Stimulated activated CD8-positive, alpha-beta memory T cell treated with anti-CD3 and anti-CD28 coated beads, Interleukin-4, amount 100 ng/mL, for 1 hour (primary cell): ENCODE measurements around the gene NELL1.
"Not testable (repeated sequence)": the region's sequence is repeated elsewhere in the genome, so short reads cannot be mapped to it uniquely, and the experiment has no call there.

Experiments
- DNase-seq, 2 donors: peaks; one replicate each; pipeline ENCODE4 v3.0.0-alpha.2; 2020; ENCODE audit warnings: low read depth in 2 of 2, low spot score in 1 of 2

NELL1 gene

DNA sequence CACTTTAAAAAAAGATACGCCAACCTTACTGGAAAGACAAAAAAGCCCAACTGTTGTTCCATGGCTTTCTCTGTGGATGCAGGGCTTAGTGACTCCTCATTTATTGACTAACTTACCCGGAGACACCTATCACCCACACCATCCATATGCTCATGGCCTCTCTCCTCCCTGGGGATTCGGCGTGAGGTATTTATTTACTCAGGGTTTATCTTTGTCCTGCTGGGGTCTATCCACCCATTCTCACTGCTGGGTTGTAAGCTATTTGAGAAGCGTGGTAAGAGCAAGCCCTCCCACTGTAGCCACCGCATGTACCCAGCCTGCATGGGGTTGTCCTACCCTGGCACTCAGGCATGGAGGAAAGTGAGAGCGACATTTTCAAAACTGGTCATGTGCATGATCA, 93.6 kb downstream of the NELL1 start:
- no peak for DNase-seq

DNA sequence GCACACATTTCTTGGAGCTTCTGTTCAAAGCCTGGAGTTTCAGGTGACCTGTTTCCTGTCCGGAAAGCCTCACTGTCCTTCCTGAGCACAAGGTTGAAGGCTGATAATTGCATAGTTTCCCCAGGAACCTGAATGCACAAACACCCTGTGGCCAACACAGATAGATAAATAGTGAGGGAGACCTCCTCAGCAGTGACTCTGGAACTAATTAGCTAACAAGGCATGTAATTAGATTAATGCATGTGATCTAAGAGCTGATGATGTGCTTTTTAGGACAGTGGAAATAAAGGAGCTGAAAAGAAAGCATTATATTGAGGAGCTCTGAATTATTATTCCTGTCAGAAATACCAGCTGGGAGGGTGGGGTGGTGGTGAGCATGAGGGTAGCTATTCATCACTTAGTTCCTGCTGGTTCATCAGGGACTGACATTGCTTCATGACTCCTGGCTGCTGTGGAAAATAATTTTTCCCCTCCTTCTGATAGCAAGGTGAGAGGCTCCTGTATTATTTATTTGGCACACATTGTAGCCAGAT, 101.1 kb downstream of the NELL1 start:
- DNase-seq = no peak

DNA sequence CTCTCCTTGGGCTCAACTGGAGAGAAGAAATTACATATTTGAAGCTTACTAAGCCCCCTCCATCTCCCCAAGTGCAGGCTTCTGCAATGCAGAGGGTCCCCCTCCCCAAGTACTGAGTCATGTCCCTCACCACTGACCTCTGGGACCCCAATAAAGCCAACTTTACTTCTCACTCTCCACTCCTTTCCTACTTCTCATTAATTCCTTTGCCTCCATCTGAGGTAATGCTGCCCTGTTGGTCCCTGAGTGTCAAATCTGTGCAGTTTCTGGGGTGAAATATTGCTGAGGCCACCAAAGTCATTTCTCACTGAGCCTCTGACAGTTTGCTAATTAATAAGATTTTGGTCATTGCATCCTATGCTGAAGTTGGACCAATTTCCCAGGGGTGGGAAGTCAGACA, 101.6 kb downstream of the NELL1 start:
- no peak for DNase-seq

DNA sequence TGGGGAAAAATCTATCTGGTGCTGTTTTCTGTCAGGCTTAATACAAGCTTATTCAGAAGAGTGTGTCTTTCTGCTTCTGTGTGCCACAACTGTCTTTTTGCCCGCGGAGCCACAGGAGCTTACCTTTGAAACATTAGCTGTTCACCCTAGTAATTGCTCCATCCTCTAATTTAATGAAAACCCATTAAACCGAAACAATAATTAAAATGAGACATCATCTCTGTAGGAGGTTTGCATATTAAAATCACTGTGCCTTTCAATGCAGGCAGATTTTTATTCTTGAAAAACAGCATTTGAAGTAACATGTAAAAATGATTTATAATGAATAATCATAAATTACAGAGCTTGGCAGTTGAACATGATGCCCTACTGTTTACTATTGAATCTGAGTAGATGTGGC, 102.3 kb downstream of the NELL1 start:
- no peak for DNase-seq

DNA sequence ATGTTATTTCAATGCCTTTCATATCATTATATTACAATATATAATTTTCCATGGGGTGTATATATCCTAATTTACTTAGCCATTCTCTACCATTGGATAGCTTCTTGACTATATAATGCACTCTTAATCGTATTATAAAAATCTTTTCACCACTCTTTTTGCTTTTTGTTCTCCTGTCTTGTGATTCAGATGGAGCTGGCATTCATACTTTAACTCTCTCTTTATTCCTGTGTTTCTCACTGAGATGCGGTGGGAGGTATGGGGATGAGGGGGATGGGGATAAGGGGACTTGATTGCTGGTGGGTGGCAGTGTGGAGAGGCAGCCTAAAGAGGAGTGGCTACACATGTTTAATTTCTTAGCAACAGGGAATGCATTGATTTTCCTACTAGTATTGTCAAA, 105.9 kb downstream of the NELL1 start:
- no peak for DNase-seq

DNA sequence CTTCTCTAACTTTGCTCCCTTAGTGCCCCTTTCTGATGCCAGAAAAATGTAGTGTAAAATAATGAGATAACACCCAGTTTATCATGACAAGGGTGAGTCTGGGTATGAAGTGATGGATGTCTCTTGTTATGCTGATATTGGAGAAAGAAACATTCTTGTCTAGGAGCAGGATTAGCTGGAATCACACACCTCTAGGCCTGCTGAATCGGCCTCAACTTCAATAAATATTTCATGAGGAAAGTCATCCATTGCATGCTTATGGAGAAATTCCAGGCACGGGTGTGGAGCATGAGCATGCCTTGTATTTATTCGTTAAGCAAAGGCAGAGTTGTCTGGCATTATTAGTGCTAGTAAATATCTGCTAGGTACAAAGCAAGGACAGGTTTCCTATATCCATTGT, 113.4 kb downstream of the NELL1 start:
- DNase-seq = no peak

DNA sequence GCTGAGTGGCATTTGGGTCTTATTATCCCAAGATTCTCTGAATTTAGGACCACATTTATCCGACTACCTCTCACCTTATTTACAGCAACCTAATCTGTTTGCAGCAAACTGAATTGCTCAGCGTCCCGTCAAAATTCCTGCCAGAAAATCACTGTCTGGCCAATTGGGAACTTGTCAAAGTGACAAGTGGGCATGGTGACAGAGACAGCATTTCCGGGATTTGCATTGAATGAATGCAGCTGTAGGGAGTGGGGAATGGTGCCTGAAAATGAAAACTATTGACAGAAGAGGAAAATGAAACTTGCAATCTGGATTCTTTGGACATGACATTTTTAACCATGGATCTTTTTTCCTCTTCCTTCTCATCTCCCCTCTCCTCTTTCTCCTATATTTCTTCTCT, 113.8 kb downstream of the NELL1 start:
- no peak for DNase-seq

DNA sequence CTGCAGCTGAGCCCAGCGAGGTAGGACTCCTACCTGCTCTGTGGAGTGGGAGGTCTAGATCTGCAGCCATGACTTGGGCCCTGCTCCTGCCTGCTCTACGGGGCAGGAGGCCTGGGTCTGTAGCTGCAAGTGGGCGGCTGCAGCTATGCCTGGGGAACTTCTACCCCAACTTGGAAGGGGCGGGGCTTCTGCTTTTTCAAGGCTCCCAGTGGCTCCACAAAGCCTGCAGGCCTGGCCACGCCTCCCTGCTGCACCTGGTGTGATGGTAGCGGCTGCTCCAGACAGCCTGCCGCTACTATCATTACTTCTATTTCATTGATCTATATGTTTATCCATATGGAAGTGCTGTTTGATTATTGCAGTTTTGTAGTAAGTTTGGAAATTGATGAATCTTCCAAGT, 121.2 kb downstream of the NELL1 start:
- DNase-seq = no peak

DNA sequence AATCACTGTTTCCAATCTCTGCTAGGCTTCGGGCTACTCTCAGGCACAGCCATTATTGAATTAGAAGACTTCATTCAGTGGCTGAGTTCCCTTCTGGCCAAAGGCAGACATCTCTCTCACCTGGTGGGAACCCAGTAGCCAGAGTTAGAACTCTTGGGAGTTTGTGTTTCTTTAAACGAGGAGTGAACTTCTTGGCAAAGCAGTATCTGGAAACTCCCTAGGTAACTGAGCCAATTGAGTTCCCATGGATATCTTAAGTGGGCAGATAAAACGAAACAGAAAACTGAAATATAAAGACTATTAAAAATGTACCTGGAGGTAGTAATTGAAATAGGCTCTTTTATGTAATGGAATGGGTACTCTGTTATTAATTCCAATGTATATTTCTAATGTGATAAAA, 125.6 kb downstream of the NELL1 start:
- no peak for DNase-seq

DNA sequence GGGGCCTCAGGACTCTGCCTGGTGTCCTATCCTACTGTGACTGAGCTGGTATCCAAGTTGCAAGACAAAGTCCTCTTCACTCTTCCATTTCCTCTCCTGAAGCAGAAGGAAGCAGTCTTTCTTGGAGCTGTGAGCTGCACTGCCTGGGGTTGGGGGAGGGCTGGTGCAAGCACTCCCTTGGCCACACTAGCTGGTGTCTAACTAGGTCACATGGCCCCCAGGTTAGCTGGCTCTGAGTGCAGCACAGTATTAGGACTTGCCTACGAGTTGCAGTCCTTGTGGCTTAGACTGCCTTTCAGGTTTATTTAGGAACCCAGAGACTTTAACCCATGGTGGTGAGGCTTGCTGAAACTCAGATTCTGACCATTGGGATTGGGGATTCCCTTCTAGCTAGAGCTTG, 138.9 kb downstream of the NELL1 start:
- no peak for DNase-seq

DNA sequence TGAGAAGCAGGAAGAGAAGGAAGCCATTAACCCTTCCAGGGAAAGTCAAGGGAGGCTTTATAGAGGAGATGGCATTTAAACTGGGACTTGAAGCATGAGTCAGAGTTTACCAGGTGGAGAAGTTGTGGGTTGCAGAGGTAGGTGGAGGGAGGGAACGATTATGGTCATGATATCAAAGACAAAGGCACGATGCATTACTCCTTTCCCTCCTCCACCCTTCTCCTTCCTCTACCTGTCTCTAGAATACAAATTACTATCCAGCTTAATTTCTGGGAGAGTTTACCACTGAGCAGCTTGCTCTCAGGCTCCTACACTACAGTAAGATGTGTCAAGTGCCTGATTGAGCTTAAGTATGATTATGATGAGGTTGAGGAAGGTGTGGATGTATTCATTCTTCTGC, 151.7 kb downstream of the NELL1 start:
- DNase-seq = no peak

DNA sequence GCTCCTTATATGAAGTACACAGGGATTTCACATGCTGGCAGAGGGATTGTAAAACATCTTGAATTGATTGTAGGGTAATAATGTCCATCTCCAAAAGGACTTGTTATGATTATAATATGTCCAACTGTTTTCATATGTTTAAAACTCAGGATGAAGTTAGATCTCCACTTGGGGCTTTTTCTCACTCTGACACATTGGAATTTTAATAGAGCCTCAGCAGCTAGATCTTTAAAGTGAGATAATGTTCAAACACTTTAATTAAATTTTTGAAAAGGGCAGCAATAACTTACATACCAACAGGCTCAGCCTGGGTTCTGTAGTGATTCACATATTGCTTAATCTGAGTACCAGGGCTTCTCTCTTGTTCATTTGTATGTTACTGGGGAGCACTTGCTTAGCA, 152.1 kb downstream of the NELL1 start:
- DNase-seq = no peak

DNA sequence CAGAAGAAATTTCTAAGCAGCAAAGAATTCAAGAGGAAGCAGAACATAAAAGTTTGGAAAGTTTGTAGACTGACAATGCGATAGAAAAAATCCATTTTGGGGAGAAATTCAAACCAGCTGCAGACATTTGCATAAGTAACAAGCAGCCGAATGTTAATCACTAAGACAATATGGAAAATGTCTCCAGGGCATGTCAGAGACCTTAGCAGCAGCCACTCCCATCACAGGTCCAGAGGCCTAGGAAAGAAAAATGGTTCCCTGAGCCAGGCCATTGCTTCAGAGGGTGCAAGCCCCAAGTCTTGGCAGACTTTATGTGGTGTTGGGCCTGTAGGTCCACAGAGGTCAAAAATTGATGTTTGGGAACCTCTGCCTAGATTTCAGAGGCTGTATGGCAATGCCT, 155.4 kb downstream of the NELL1 start:
- no peak for DNase-seq

DNA sequence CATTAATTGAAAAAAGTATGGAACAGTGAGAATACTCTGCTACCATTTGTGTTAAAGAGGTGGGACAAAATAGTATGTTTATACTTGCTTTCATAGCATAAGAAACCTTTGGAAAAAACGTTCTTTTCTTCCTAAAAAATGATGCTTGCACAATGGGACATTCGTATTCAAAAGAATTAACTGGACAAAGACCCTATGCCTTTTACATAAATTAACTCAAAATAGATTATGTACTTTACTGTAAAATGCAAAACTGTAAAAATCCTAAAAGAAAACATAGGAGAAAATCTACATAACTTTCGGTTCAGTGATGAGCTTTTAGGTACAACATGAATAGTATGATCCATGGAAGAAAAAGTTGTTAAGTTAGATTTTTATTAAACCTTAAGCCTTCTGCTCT, 166.2 kb downstream of the NELL1 start:
- DNase-seq = no peak

DNA sequence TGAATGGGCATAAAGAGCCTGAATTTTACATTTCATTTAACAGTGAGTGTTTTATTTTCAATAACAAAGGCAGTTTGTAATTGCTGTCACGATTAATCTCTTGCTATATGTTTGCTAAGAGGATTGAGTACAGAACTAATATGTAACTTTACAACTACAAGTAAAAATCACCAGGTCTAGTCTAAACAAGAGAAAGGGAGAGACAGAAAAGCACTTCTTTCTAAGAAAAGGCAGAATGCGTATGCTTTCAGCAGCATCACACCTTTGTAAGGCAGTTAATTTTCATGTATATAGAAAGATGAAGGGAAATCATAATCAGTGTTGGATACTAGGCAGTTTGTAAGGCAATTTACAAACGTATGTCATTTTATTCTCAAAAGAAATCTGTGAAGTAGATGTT, 169.8 kb downstream of the NELL1 start:
- no peak for DNase-seq

DNA sequence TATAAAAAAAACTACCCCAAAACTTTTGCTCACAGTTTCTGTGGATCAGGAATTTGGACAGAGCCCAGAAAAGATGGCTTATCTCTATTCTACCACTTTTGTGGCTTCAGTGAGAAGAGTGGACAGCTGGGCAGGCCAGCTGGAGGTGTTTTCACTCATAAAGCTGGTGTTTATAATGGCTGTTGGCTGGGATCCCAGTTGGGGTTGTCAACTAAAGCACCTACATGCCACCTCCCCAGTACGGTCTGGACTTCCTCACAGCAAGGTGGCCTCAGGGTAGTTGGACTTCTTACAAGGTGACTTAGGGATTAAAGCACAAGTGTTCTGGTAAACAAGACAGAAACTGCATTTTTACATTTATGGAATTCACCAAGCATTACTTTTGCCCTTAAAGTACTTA, 171.0 kb downstream of the NELL1 start:
- DNase-seq = no peak

DNA sequence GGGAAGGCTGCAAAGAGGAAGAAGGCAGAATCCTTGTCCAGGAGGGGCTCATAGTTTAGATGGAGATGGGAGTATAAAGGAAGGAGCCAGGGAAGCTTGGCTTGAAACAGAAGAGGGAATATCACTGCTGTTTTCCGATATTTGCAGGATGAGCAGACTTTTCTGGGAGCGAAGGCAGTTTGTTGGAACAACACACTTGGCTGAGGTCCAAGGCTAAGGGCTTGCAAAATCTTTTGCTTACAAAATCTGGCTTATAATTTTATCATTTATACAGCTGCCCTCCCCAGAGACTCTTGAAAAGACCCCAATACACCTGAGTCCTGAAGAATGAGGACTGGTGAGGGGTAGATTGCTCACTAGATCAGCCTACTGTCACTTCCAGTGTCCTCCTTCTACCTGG, 174.8 kb downstream of the NELL1 start:
- no peak for DNase-seq

DNA sequence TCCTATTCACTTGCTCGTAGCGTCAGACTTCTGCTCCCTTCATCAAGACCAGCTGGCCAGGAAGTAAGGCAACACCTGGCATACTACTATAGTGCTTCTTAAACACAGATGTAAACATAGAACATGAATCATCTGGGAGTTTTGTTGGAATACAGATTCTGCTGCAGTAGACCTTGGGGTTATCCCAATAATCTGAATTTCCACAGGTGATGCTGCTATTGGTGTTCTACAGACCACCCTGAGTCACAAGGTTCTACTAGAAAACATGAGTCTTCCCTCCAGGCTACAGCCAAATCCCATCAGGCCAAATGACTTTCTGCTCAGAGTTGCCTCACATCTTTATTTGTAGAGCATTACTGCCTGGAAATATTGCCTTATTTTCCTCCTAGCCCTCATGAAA, 175.2 kb downstream of the NELL1 start:
- no peak for DNase-seq

DNA sequence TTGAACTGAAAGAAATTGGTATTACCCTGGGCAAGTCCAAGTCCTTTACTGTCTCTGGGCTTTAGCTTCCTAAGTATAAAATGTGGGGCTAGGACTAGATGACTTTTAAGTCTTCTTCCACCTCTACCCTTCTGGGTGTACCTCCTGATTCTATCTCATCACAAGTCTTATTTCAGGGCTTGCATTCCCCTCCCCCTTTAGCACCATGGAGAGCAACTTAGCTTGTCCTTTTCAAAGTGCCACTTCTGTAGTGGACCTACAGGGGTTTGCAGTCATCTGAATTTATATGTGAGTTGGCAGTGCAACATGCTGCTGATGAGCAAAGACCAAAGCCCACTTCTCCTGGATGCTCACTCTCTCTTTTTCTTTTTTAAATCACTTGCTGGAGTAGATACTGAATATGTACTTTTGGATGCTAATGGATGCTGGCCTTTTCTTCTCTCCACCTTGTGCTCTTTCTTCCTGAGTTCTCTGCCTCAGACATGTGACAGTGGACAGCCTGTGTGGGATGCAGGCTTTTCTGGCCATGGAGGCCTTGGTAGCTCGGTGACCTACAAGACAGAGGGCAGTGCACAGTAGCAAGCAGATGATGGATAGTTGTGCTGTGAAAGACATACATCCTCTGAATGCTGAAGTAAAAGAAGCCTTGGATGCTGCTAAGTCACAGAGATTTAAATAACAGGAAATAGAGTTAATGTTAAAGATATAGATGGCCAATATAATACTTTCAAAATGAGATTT, 185.0 kb downstream of the NELL1 start:
- DNase-seq = no peak

DNA sequence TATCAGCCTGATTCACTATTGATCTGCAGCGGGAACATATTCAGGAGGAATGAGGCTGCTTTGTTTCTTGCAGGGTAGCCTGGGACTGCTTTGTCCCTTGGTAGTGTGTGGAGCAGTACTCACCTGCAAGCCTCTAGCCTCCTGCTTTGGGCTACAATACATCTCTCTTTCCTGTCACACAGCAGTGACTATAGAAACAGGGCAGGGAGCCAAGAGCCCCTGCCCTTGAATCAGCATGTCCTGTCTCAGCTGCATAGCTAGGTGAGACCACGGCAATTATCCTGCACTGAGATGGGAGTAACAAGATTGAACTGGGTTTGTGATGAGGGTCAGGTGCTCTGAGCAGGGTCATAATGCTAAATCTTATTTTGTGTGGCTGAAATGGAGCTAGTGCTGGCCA, 191.9 kb downstream of the NELL1 start:
- no peak for DNase-seq

DNA sequence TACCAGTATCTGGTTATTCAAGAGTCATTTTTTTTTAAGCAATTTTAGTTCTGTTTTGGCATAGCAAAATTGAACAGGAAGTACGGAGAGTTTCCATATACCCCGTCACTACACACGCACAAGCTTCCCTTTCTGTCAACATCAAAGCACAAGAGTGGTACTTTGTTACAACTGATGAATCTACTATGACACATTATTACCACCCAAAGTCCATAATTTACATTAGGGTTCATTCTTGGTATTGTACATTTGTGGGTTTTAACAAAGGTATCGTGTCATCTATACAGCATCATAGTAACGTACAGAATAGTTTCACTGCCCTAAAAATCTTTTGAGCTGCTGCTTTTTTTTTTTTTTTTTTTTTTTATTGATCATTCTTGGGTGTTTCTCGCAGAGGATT, 192.9 kb downstream of the NELL1 start:
- DNase-seq = not testable (repeated sequence)

DNA sequence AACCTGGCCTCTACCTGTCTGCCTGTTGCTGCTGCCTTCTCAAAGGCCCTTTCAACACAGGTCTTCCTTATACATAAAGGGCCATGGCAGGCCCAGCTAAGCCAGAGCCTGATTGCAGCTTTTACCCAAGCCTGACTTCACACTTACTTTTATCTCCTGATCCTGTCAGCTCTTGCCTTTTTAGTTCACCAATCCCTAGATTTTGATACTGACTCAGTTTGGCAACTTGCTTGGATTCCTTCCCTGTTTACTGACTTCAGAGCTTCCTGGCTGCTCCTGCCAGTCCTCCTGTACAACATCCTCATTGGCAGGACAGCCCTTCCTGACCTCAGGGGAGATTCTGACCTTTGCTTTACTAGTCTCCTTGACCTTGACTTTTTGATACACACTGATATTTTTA, 195.2 kb downstream of the NELL1 start:
- DNase-seq = no peak

DNA sequence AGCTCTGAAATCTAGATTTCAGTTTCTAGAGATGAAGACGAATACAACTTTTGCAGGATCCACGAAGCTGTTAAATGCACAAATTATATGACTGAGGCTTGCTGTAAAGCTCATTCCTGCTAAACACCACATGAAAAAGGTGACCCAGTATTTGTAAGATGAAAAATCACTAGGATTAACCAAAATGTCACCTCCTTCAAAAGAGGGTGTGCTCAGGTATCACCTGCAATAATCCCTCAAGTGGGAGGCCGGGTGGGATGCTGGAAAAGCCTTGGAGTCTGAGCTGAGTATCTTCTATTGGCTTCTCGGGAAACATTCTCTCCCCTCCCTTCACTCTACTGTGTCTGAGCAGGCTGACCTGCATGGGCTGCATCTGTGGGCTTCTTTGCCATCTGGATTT, 195.8 kb downstream of the NELL1 start:
- DNase-seq = no peak
